PC-3 (cell line): ENCODE data around the gene CTNND2.

Experiments used
- CTCF ChIP-seq: fragments of 300-600 bp; sonication (generic); conservative IDR thresholded peaks from 2 replicates; pipeline ENCODE4 v1.5.1; 2017; ENCODE audit warnings: antibody characterized with exemption, low read depth, mild to moderate bottlenecking, low read length
- EZH2 ChIP-seq: fragments of 300-600 bp; sonication (generic); IDR thresholded peaks from one replicate; pipeline ENCODE4 v1.6.1; 2017; ENCODE audit warnings: antibody characterized with exemption, mild to moderate bottlenecking, low read length; ENCODE audit not compliant: unreplicated experiment
- EZH2phosphoT487 ChIP-seq: fragments of 300-600 bp; sonication (generic); IDR thresholded peaks from 2 replicates; pipeline ENCODE4 v1.6.1; 2018; ENCODE audit warnings: mild to moderate bottlenecking, antibody characterized with exemption, low read length, borderline replicate concordance

GRCh38 chr5:11524188-11524587 is 380.1 kb downstream of the CTNND2 start:
- TF ChIP-seq CTCF (no peak), EZH2 (no peak), EZH2phosphoT487 (no peak)
